K562 (cell line): Measurements from ENCODE around the gene FAM187B. TPM values are rescaled to one million over a fixed set of nuclear protein-coding genes. Genes with fewer than 3 reads are reported as not detected.
A peak's percentile ranks its signal among the peaks of the same experiment; 100 is the strongest.

Experiments
- CBFA2T3 ChIP-seq: fragments of 450-650 bp; IDR thresholded peaks from 2 replicates; pipeline ENCODE4 v1.6.1; 2017
- CBX3 ChIP-seq, 2 experiments: IDR thresholded peaks; 1 replicate in 1 of 2; 2 replicates in 1 of 2; pipeline ENCODE4 v1.6.1; 2012; ENCODE audit warnings: inconsistent platforms in 2 of 2, low read length in 2 of 2, borderline replicate concordance in 1 of 2, control low read depth in 1 of 2
- ETV6 ChIP-seq, 3 experiments: fragments of 150-350 bp in 1 of 3; sonication (generic) in 1 of 3; formaldehyde crosslinking in 1 of 3; IDR thresholded peaks; 2 replicates each; pipeline versions ENCODE4 v1.6.1 to v1.8.0; 2014 to 2022; ENCODE audit warnings: borderline replicate concordance in 2 of 3, low read depth in 2 of 3, antibody characterized with exemption in 1 of 3, low read length in 1 of 3, mild to moderate bottlenecking in 1 of 3, missing genetic modification reagents in 1 of 3
- FOSL1 ChIP-seq: fragments of 200-800 bp; sonication (Bioruptor generic); conservative IDR thresholded peaks from 2 replicates; pipeline ENCODE4 v1.6.1; 2016; ENCODE audit warnings: missing genetic modification characterization, missing compliant biosample characterization
- FOXK1 ChIP-seq: sonication (generic); formaldehyde crosslinking; IDR thresholded peaks from 2 replicates; pipeline ENCODE4 v1.8.0; 2022; ENCODE audit warnings: missing genetic modification reagents, mild to moderate bottlenecking, borderline replicate concordance
- FOXK2 ChIP-seq, 2 experiments: fragments of 450-650 bp; IDR thresholded peaks in 1 of 2; conservative IDR thresholded peaks in 1 of 2; 2 replicates each; pipeline ENCODE4 v1.6.1; 2016; ENCODE audit warnings: low read depth in 2 of 2, mild to moderate bottlenecking in 1 of 2
- GATA2 ChIP-seq: sonication (generic); formaldehyde crosslinking; IDR thresholded peaks from 2 replicates; pipeline ENCODE4 v1.4.0; 2020; ENCODE audit warnings: mild to moderate bottlenecking, missing genetic modification reagents
- GTF2E2 ChIP-seq: fragments of 200-800 bp; sonication (Bioruptor generic); IDR thresholded peaks from 2 replicates; pipeline ENCODE4 v1.6.1; 2016; ENCODE audit warnings: missing genetic modification characterization, missing compliant biosample characterization
- HLTF ChIP-seq: fragments of 450-650 bp; IDR thresholded peaks from 2 replicates; pipeline ENCODE4 v1.6.1; 2016
- MTA2 ChIP-seq: fragments of 450-650 bp; IDR thresholded peaks from 2 replicates; pipeline ENCODE4 v1.6.1; 2016; ENCODE audit warnings: low read depth
- MTA3 ChIP-seq: fragments of 450-650 bp; formaldehyde crosslinking; IDR thresholded peaks from 2 replicates; pipeline ENCODE4 v1.6.1; 2017; ENCODE audit warnings: mild to moderate bottlenecking, borderline replicate concordance
- NCOA1 ChIP-seq: fragments of 450-650 bp; IDR thresholded peaks from 2 replicates; pipeline ENCODE4 v1.6.1; 2016; ENCODE audit warnings: low read depth
- PHB2 ChIP-seq: fragments of 450-650 bp; IDR thresholded peaks from 2 replicates; pipeline ENCODE4 v1.6.1; 2017; ENCODE audit warnings: low read depth
- PHF8 ChIP-seq: fragments of 200-600 bp; sonication (generic); IDR thresholded peaks from 2 replicates; pipeline ENCODE4 v1.6.1; 2012; ENCODE audit warnings: mixed run types, mild to moderate bottlenecking, inconsistent platforms, low read length, moderate library complexity, borderline replicate concordance
- PML ChIP-seq: IDR thresholded peaks from 2 replicates; pipeline ENCODE4 v1.6.1; 2012; ENCODE audit warnings: low read length, inconsistent platforms
- POLR2AphosphoS2 ChIP-seq: IDR thresholded peaks from 2 replicates; pipeline ENCODE4 v1.6.1; 2012; ENCODE audit warnings: low read length, improper control_type of control experiment
- SMARCA4 ChIP-seq: fragments of 450-650 bp; IDR thresholded peaks from 2 replicates; pipeline ENCODE4 v1.6.1; 2016
- SPI1 ChIP-seq: IDR thresholded peaks from 2 replicates; pipeline ENCODE4 v1.6.1; 2011; ENCODE audit warnings: low read depth, low read length, control low read depth, borderline replicate concordance
- ZBTB1 ChIP-seq: sonication (generic); formaldehyde crosslinking; IDR thresholded peaks from 2 replicates; pipeline ENCODE4 v1.8.1; 2023; ENCODE audit warnings: missing genetic modification reagents, low read depth, mild to moderate bottlenecking, borderline replicate concordance
- ZBTB17 ChIP-seq: fragments of 450-650 bp; formaldehyde crosslinking; IDR thresholded peaks from 2 replicates; pipeline ENCODE4 v1.4.0; 2020; ENCODE audit warnings: mild to moderate bottlenecking
- ZNF143 ChIP-seq: sonication (generic); formaldehyde crosslinking; IDR thresholded peaks from 2 replicates; pipeline ENCODE4 v1.9.0; 2022; ENCODE audit warnings: mild to moderate bottlenecking, missing genetic modification reagents
- ZNF584 ChIP-seq: fragments of 200-800 bp; sonication (Bioruptor generic); IDR thresholded peaks from 2 replicates; pipeline ENCODE4 v1.6.1; 2016; ENCODE audit warnings: low read depth, mild to moderate bottlenecking, missing genetic modification characterization, missing compliant biosample characterization
- ZNF696 ChIP-seq: fragments of 250-450 bp; sonication (Bioruptor Pico); conservative IDR thresholded peaks from 2 replicates; pipeline ENCODE4 v1.4.0; 2020; ENCODE audit warnings: mild to moderate bottlenecking, moderate library complexity
- polyA plus RNA-seq, 8 experiments: library from polyadenylated mRNA; depleted of rRNA in 4 of 8; stranded (reverse) in 5 of 8; unstranded in 3 of 8; fragments of >200 nt; fragmentation: Nextera tagmentation in 2 of 8; fragmentation: Illumina TruSeq in 1 of 8; extraction: Ambion mirVana in 2 of 8; extraction: Trizol in 1 of 8; gene quantifications; 2 replicates each; pipeline versions ENCODE4 v1.2.1 to v1.2.3, GENCODE V29; 2011 to 2014; ENCODE audit warnings: inconsistent platforms in 1 of 8, missing spikeins in 1 of 8
- total RNA-seq, 7 experiments: library from RNA; depleted of rRNA in 6 of 7; stranded (reverse); fragments of >200 nt in 6 of 7; fragmentation: Illumina TruSeq in 2 of 7; extraction: Trizol in 2 of 7; gene quantifications; 2 replicates each; pipeline versions ENCODE4 v1.2.1 to v1.2.3, GENCODE V29; 2011 to 2021; ENCODE audit warnings: low replicate concordance in 1 of 7
- TF ChIP-seq, protein P1 (sequence below): fragments of 250-450 bp; sonication (Bioruptor Pico); IDR thresholded peaks from 2 replicates; pipeline ENCODE4 v1.5.0; 2021
- TF ChIP-seq, protein P2 (sequence below), 2 experiments: fragments of 200-800 bp in 1 of 2; sonication (Bioruptor generic) in 1 of 2; sonication (generic) in 1 of 2; formaldehyde crosslinking in 1 of 2; IDR thresholded peaks in 1 of 2; conservative IDR thresholded peaks in 1 of 2; 2 replicates each; pipeline versions ENCODE4 v1.5.0 to v1.6.1; 2016 to 2020; ENCODE audit warnings: missing compliant biosample characterization in 1 of 2, missing genetic modification characterization in 1 of 2, missing genetic modification reagents in 1 of 2
- TF ChIP-seq, protein P3 (sequence below): sonication (generic); formaldehyde crosslinking; IDR thresholded peaks from 2 replicates; pipeline ENCODE4 v1.9.0; 2022; ENCODE audit warnings: mild to moderate bottlenecking, missing genetic modification reagents

The FAM187B gene
- total and polyA plus RNA-seq, 9 of the 15 experiments (the other 6 are each of a cell fraction or from before 2014, with no cell fraction given): 0.04 to 0.09 TPM; not detected in 7

DNA sequence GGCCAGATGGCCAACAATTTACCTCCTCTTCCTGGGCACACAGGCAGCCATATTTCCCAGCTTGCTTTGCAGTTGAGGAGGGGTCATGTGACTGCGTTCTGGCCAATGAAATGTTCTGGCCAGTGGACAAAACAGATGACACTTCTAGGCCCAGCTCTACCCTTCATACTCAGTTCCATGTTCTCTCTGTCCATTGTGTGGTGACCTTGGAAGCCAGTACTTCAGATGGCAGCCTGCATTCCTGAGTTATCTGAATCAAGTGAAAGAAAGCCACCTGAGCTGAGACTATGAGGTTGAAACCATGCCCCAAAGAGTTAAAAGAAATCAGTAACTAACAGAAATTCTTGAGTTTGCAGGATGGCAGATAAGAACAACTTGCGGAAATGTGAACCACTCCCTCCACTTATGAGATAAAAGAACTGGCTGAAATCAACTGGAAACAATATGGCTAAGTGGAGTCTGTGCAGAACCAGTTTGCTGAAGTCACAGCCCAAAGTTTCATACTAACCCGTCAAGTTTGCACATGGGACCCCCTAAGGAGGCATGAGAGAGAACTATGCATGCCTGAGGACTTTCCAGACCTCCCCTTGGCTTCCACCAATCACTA is 8.1 kb downstream of the FAM187B start (continued):
- TF ChIP-seq PHF8 (peak; percentile 15; the same call in 1 of the 2 replicates), PML (peak; percentile 94), MTA3 (peak; percentile 85; the same call in 1 of the 2 replicates), ZNF143 (CRISPR knock-in tag) (peak; percentile 74), POLR2AphosphoS2 (no peak), ZNF584 (CRISPR knock-in tag) (peak; percentile 61; the same call in 1 of the 2 replicates), FOXK2 (conservative IDR thresholded peaks at IDR 0.05 in 1 of 2, IDR thresholded peaks at IDR 0.05 in 1 of 2; ENCODE audit: low read depth in 2 of 2) (peak in 1 of 2 experiments; percentile 44; a peak in 1 of 4 replicates), FOSL1 (tag) (peak; percentile 44), NCOA1 (peak; percentile 85; the same call in 1 of the 2 replicates), MTA2 (peak; percentile 94), ETV6 (IDR thresholded peaks at IDR 0.05; ENCODE audit: borderline replicate concordance in 1 of 2, low read depth in 2 of 2, low read length in 1 of 2) (0 out of 4 replicates have a peak, but pooled peaks of 1 of the 2 experiments have one; percentile 30), ETV6 (CRISPR knock-in tag; IDR thresholded peaks at IDR 0.05; ENCODE audit: borderline replicate concordance) (no peak), SPI1 (0 out of 2 replicates have a peak, but pooled peaks have one; percentile 2), HLTF (peak; percentile 63; the same call in 1 of the 2 replicates), ZBTB1 (CRISPR knock-in tag) (no peak), PHB2 (peak; percentile 83), GATA2 (CRISPR knock-in tag) (peak; percentile 96), CBX3 (IDR thresholded peaks at IDR 0.05; ENCODE audit: borderline replicate concordance in 1 of 2, low read length in 2 of 2) (peak in 1 of 2 experiments; percentile 76; a peak in 2 of 3 replicates), SMARCA4 (peak; percentile 94), FOXK1 (no peak), GTF2E2 (tag) (no peak; the same call in 1 of the 2 replicates), ZBTB17 (CRISPR knock-in tag) (0 out of 2 replicates have a peak, but pooled peaks have one; percentile 45), ZNF696 (no peak), CBFA2T3 (peak; percentile 99)
- TF ChIP-seq, protein P1, sequence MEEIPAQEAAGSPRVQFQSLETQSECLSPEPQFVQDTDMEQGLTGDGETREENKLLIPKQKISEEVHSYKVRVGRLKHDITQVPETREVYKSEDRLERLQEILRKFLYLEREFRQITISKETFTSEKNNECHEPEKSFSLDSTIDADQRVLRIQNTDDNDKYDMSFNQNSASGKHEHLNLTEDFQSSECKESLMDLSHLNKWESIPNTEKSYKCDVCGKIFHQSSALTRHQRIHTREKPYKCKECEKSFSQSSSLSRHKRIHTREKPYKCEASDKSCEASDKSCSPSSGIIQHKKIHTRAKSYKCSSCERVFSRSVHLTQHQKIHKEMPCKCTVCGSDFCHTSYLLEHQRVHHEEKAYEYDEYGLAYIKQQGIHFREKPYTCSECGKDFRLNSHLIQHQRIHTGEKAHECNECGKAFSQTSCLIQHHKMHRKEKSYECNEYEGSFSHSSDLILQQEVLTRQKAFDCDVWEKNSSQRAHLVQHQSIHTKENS (CRISPR knock-in tag): no peak
- TF ChIP-seq, protein P2, sequence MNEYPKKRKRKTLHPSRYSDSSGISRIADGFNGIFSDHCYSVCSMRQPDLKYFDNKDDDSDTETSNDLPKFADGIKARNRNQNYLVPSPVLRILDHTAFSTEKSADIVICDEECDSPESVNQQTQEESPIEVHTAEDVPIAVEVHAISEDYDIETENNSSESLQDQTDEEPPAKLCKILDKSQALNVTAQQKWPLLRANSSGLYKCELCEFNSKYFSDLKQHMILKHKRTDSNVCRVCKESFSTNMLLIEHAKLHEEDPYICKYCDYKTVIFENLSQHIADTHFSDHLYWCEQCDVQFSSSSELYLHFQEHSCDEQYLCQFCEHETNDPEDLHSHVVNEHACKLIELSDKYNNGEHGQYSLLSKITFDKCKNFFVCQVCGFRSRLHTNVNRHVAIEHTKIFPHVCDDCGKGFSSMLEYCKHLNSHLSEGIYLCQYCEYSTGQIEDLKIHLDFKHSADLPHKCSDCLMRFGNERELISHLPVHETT (CRISPR knock-in tag; conservative IDR thresholded peaks at IDR 0.05 in 1 of 2, IDR thresholded peaks at IDR 0.05 in 1 of 2): peak in 1 of 2 experiments; percentile 88; a peak in 2 of 4 replicates
- TF ChIP-seq, protein P3, sequence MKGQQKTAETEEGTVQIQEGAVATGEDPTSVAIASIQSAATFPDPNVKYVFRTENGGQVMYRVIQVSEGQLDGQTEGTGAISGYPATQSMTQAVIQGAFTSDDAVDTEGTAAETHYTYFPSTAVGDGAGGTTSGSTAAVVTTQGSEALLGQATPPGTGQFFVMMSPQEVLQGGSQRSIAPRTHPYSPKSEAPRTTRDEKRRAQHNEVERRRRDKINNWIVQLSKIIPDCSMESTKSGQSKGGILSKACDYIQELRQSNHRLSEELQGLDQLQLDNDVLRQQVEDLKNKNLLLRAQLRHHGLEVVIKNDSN: peak; percentile 94
